ENCODE measurements around the gene OCA2.

GRCh38 chr15:27928386-27928785 lies 170.7 kb downstream of the OCA2 start:
- TF ChIP-seq CTCF (IDR thresholded peaks at IDR 0.05; ENCODE audit: low read length) (no peak), EZH2 (IDR thresholded peaks at IDR 0.05; ENCODE audit: borderline replicate concordance, low read length) (no peak)
